Neural cell (in vitro differentiated cells): ENCODE data around the gene SLC10A1.

Experiments
- CTCF ChIP-seq: fragments of 450-650 bp; IDR thresholded peaks from 2 replicates; pipeline ENCODE4 v1.5.1; 2014; ENCODE audit warnings: antibody characterized with exemption, mild to moderate bottlenecking, moderate library complexity; ENCODE audit not compliant: poor library complexity, severe bottlenecking
- EZH2 ChIP-seq: fragments of 200-600, 300-800 bp; shearing (Covaris generic), sonication (generic); IDR thresholded peaks from 2 replicates; pipeline ENCODE4 v1.6.1; 2014; ENCODE audit warnings: antibody characterized with exemption, low read length, borderline replicate concordance, mild to moderate bottlenecking; ENCODE audit not compliant: insufficient read depth, poor library complexity, severe bottlenecking
- MXI1 ChIP-seq: fragments of 450-650 bp; conservative IDR thresholded peaks from 2 replicates; pipeline ENCODE4 v1.6.1; 2014; ENCODE audit warnings: antibody characterized with exemption, mild to moderate bottlenecking; ENCODE audit not compliant: poor library complexity, severe bottlenecking
- POLR2AphosphoS5 ChIP-seq: IDR thresholded peaks from 2 replicates; pipeline ENCODE4 v1.6.1; 2012
- RAD21 ChIP-seq: fragments of 450-650 bp; conservative IDR thresholded peaks from 2 replicates; pipeline ENCODE4 v1.6.1; 2014; ENCODE audit warnings: antibody characterized with exemption, mild to moderate bottlenecking, moderate library complexity
- REST ChIP-seq: IDR thresholded peaks from 2 replicates; pipeline ENCODE4 v1.6.1; 2012; ENCODE audit warnings: borderline replicate concordance
- TAF1 ChIP-seq: IDR thresholded peaks from 2 replicates; pipeline ENCODE4 v1.6.1; 2012; ENCODE audit warnings: low read depth

- TF ChIP-seq POLR2AphosphoS5, result no peak
- TF ChIP-seq TAF1, result no peak
- TF ChIP-seq EZH2, result no peak
- TF ChIP-seq CTCF, result no peak
- no peak for TF ChIP-seq MXI1
- no peak for TF ChIP-seq RAD21
- no peak for TF ChIP-seq REST
Observed at GRCh38 chr14:69807192-69807591, 10.2 kb upstream of the SLC10A1 start.
